ENCODE data around the gene SLC4A3.

DNA sequence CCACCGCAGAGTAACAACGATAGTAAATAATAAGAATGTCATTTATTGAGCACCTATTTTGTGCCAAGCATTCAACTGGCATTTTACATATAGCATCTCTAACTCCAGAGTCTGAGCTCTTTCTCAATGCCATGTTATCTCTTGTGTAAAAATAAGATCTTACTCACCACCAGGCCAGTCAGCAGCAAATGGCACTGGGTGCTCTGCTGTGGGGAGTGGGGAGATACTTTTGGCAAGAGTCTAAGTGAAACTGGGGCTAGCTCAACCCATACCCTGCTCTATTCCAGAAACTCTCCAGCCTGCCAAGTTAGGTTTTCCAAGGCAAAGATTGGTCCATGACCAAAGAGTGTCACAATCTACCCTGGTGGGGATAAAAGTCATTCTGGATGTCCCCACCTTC lies 5.0 kb upstream of the SLC4A3 start:
- TF ChIP-seq, protein P1, sequence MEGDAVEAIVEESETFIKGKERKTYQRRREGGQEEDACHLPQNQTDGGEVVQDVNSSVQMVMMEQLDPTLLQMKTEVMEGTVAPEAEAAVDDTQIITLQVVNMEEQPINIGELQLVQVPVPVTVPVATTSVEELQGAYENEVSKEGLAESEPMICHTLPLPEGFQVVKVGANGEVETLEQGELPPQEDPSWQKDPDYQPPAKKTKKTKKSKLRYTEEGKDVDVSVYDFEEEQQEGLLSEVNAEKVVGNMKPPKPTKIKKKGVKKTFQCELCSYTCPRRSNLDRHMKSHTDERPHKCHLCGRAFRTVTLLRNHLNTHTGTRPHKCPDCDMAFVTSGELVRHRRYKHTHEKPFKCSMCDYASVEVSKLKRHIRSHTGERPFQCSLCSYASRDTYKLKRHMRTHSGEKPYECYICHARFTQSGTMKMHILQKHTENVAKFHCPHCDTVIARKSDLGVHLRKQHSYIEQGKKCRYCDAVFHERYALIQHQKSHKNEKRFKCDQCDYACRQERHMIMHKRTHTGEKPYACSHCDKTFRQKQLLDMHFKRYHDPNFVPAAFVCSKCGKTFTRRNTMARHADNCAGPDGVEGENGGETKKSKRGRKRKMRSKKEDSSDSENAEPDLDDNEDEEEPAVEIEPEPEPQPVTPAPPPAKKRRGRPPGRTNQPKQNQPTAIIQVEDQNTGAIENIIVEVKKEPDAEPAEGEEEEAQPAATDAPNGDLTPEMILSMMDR (IDR thresholded peaks at IDR 0.05; ENCODE audit: low read length) = no peak
- TF ChIP-seq EZH2 (IDR thresholded peaks at IDR 0.05; ENCODE audit: borderline replicate concordance, low read length) = no peak

Measured in OCI-LY1 (cell line).